Stomach smooth muscle (tissue), 2 donors: Measurements from ENCODE around the gene PADI4.

Experiments
- H3K27ac ChIP-seq: one replicate; pipeline ENCODE4 v1.7.0; 2013; ENCODE audit warnings: mild to moderate bottlenecking, low read length, inconsistent platforms
- H3K27me3 ChIP-seq, 2 donors: one replicate each; pipeline ENCODE4 v1.7.0; 2013; ENCODE audit warnings: low read length in 2 of 2; ENCODE audit not compliant: insufficient read depth in 2 of 2, control insufficient read depth in 1 of 2
- H3K36me3 ChIP-seq, 2 donors: one replicate each; pipeline ENCODE4 v1.7.0; 2013; ENCODE audit warnings: low read length in 2 of 2; ENCODE audit not compliant: control insufficient read depth in 2 of 2, insufficient read depth in 2 of 2
- H3K4me1 ChIP-seq: one replicate; pipeline ENCODE4 v1.7.0; 2013; ENCODE audit warnings: low read length; ENCODE audit not compliant: control insufficient read depth, insufficient read depth
- H3K4me3 ChIP-seq, 2 donors: one replicate each; pipeline ENCODE4 v1.7.0; 2013; ENCODE audit warnings: low read length in 2 of 2
- H3K9ac ChIP-seq, 2 donors: one replicate each; pipeline ENCODE4 v1.7.0; 2013; ENCODE audit warnings: low read length in 2 of 2, mild to moderate bottlenecking in 1 of 2
- H3K9me3 ChIP-seq, 2 donors: one replicate each; pipeline ENCODE4 v1.7.0; 2013; ENCODE audit warnings: low read length in 2 of 2; ENCODE audit not compliant: control insufficient read depth in 2 of 2
- donor health status: healthy.
- donor health status: Pancreatic carcinoma.

The PADI4 gene

GRCh38 chr1:17381161-17381560 lies 73.2 kb downstream of the PADI4 start:
- Histone ChIP-seq H3K27me3 (peaks cover 8 to 22% of the 10 kb centered on the region in 2 donors), H3K4me3 (no peak overlapping the region), H3K27ac (no peak overlapping the region), H3K9me3 (no peaks in the 10 kb centered on the region), H3K9ac (no peak overlapping the region), H3K36me3 (no peaks in the 10 kb centered on the region), H3K4me1 (no peaks in the 10 kb centered on the region)

- H3K4me3 ChIP-seq: no peak overlapping the region
- H3K27me3 ChIP-seq: peaks cover 0 to 2% of the 10 kb centered on the region in 2 donors
- H3K27ac ChIP-seq: no peak overlapping the region
- H3K9me3 ChIP-seq: no peaks in the 10 kb centered on the region
- H3K9ac ChIP-seq: no peak overlapping the region
- no peaks in the 10 kb centered on the region for H3K36me3 ChIP-seq
- H3K4me1 ChIP-seq: no peaks in the 10 kb centered on the region
Observed at GRCh38 chr1:17392199-17392740, 84.3 kb downstream of the PADI4 start.

- Histone ChIP-seq H3K27me3 (peaks cover 0 to 2% of the 10 kb centered on the region in 2 donors), H3K36me3 (no peaks in the 10 kb centered on the region), H3K27ac (no peak overlapping the region), H3K4me3 (no peak overlapping the region), H3K9ac (no peak overlapping the region), H3K4me1 (no peaks in the 10 kb centered on the region), H3K9me3 (no peaks in the 10 kb centered on the region)
Observed at GRCh38 chr1:17393230-17393629, 85.2 kb downstream of the PADI4 start.

- peaks cover 0 to 2% of the 10 kb centered on the region in 2 donors for H3K27me3 ChIP-seq
- H3K36me3 ChIP-seq: no peaks in the 10 kb centered on the region
- no peak overlapping the region for H3K4me3 ChIP-seq
- H3K9me3 ChIP-seq: no peaks in the 10 kb centered on the region
- H3K9ac ChIP-seq: no peak overlapping the region
- no peaks in the 10 kb centered on the region for H3K4me1 ChIP-seq
- H3K27ac ChIP-seq: no peak overlapping the region
Observed at GRCh38 chr1:17397910-17398695, 90.1 kb downstream of the PADI4 start.

DNA sequence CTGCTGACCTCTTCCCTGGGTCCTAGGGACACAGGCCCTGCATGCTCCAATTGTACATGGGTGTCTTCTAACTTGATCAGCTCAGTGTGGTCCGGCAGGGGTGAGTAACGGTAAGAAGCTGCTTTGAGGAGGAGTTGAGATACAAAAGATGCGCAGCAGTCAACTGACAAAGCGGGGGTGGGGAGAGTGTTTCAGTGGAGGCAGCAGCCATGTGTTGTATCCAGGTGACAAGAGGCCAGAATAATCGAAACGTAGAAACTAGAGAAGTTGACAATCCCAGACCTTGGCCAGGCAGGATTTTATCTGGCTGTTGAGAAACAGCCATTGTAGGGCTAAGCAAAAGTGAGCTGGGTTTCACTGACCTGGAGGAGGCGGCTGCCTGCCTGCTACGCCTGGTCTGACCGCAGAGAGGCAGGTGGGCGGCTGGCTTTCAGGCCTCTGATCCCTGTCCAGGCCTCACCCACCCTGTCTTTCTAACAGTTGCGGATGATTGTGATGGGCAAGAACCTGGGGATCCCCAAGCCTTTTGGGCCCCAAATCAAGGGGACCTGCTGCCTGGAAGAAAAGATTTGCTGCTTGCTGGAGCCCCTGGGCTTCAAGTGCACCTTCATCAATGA lies 92.8 kb downstream of the PADI4 start:
- no peak overlapping the region for H3K4me3 ChIP-seq
- no peaks in the 10 kb centered on the region for H3K4me1 ChIP-seq
- H3K9ac ChIP-seq: no peak overlapping the region
- no peaks in the 10 kb centered on the region for H3K36me3 ChIP-seq
- no peak overlapping the region for H3K27ac ChIP-seq
- peaks cover 0 to 3% of the 10 kb centered on the region in 2 donors for H3K27me3 ChIP-seq
- H3K9me3 ChIP-seq: no peaks in the 10 kb centered on the region

GRCh38 chr1:17401841-17402240 lies 93.8 kb downstream of the PADI4 start:
- no peak overlapping the region for H3K27ac ChIP-seq
- no peaks in the 10 kb centered on the region for H3K4me1 ChIP-seq
- no peak overlapping the region for H3K4me3 ChIP-seq
- H3K36me3 ChIP-seq: no peaks in the 10 kb centered on the region
- H3K9ac ChIP-seq: no peak overlapping the region
- peaks cover 0 to 3% of the 10 kb centered on the region in 2 donors for H3K27me3 ChIP-seq
- H3K9me3 ChIP-seq: no peaks in the 10 kb centered on the region

- Histone ChIP-seq H3K36me3 (peaks cover 0 to 3% of the 10 kb centered on the region in 2 donors), H3K4me1 (no peaks in the 10 kb centered on the region), H3K4me3 (no peak overlapping the region), H3K27me3 (peaks cover 0 to 3% of the 10 kb centered on the region in 2 donors), H3K27ac (no peak overlapping the region), H3K9ac (no peak overlapping the region), H3K9me3 (no peaks in the 10 kb centered on the region)
Observed at GRCh38 chr1:17403081-17403480, 95.1 kb downstream of the PADI4 start.

GRCh38 chr1:17404034-17404684 lies 96.2 kb downstream of the PADI4 start:
- no peak overlapping the region for H3K4me3 ChIP-seq
- no peak overlapping the region for H3K27ac ChIP-seq
- peaks cover 0 to 3% of the 10 kb centered on the region in 2 donors for H3K27me3 ChIP-seq
- no peak overlapping the region for H3K9ac ChIP-seq
- no peaks in the 10 kb centered on the region for H3K4me1 ChIP-seq
- H3K9me3 ChIP-seq: no peaks in the 10 kb centered on the region
- peaks cover 0 to 3% of the 10 kb centered on the region in 2 donors for H3K36me3 ChIP-seq

DNA sequence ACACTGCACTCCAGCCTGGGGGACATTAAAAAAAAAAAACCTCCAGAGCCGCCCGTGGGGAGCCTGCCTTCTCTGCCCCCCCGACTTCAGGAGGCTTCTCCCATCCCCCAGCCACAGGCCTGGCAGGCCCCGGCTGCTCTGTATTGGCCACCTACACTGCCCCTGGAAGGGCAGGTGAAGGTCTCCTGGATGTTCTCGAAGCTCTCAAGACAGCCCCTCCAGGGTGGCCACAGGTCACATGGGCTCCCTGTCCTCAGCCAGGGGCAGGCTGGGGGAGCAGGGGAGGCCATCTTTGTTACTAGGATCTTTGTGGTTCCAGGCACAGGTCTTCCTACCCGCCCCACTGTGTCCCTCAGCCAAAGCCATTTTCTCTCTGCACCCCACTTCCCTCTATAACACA lies 96.8 kb downstream of the PADI4 start:
- H3K4me1 ChIP-seq: no peaks in the 10 kb centered on the region
- peaks cover 5 to 9% of the 10 kb centered on the region in 2 donors for H3K36me3 ChIP-seq
- peaks cover 0 to 3% of the 10 kb centered on the region in 2 donors for H3K27me3 ChIP-seq
- H3K27ac ChIP-seq: no peak overlapping the region
- H3K9me3 ChIP-seq: no peaks in the 10 kb centered on the region
- no peak overlapping the region for H3K9ac ChIP-seq
- H3K4me3 ChIP-seq: no peak overlapping the region

- Histone ChIP-seq H3K9me3 (no peaks in the 10 kb centered on the region), H3K27ac (no peak overlapping the region), H3K4me1 (no peaks in the 10 kb centered on the region), H3K36me3 (peaks cover 11 to 21% of the 10 kb centered on the region in 2 donors), H3K9ac (no peak overlapping the region), H3K4me3 (no peak overlapping the region), H3K27me3 (peaks cover 0 to 3% of the 10 kb centered on the region in 2 donors)
Observed at GRCh38 chr1:17405898-17406759, 98.1 kb downstream of the PADI4 start.
